Fibroblast of lung (primary cell): ENCODE data around the gene YEATS4. TPM values are rescaled to one million over a fixed set of nuclear protein-coding genes. Genes with fewer than 3 reads are reported as not detected.

Experiments
- DNase-seq, 2 donors: peaks; one replicate each; pipeline versions ENCODE4 v3.0.0 to v3.0.0-alpha.2; 2010; ENCODE audit warnings: low read depth in 2 of 2
- H2AFZ ChIP-seq: 2 replicates; pipeline ENCODE4 v1.5.1; 2012; ENCODE audit warnings: low read length, control low read depth, inconsistent platforms
- H3K27ac ChIP-seq: 2 replicates; pipeline ENCODE4 v1.5.1; 2011; ENCODE audit warnings: low read length, control low read depth; ENCODE audit not compliant: insufficient read depth
- H3K27me3 ChIP-seq: 2 replicates; pipeline ENCODE4 v1.5.1; 2011; ENCODE audit warnings: mild to moderate bottlenecking, low read length; ENCODE audit not compliant: control insufficient read depth, insufficient read depth
- H3K36me3 ChIP-seq: 2 replicates; pipeline ENCODE4 v1.5.1; 2011; ENCODE audit warnings: low read length; ENCODE audit not compliant: control insufficient read depth, insufficient read depth
- H3K4me1 ChIP-seq: 2 replicates; pipeline ENCODE4 v1.5.1; 2011; ENCODE audit warnings: low read length; ENCODE audit not compliant: control insufficient read depth, insufficient read depth; ENCODE audit errors: extremely low read depth
- H3K4me2 ChIP-seq: 2 replicates; pipeline ENCODE4 v1.5.1; 2011; ENCODE audit warnings: low read length, control low read depth; ENCODE audit not compliant: insufficient read depth; ENCODE audit errors: extremely low read depth
- H3K4me3 ChIP-seq, 4 experiments: fragments of 200-600 bp in 1 of 4; sonication (generic) in 1 of 4; replicated peaks in 1 of 4; 2 replicates each; pipeline ENCODE4 v1.5.1; 2011 to 2016; ENCODE audit warnings: low read length in 4 of 4, low read depth in 3 of 4, mild to moderate bottlenecking in 3 of 4, control low read depth in 2 of 4, inconsistent platforms in 1 of 4, mixed read lengths in 1 of 4; ENCODE audit not compliant: insufficient read depth in 1 of 4; ENCODE audit errors: control extremely low read depth in 1 of 4
- H3K79me2 ChIP-seq: 2 replicates; pipeline ENCODE4 v1.5.1; 2012; ENCODE audit warnings: mild to moderate bottlenecking, low read length, inconsistent platforms; ENCODE audit not compliant: control insufficient read depth, insufficient read depth
- H3K9ac ChIP-seq: 2 replicates; pipeline ENCODE4 v1.5.1; 2011; ENCODE audit warnings: mild to moderate bottlenecking, low read length, control low read depth; ENCODE audit not compliant: insufficient read depth
- H3K9me3 ChIP-seq: 2 replicates; pipeline ENCODE4 v1.5.1; 2012; ENCODE audit warnings: low read depth, low read length; ENCODE audit not compliant: control insufficient read depth, insufficient read depth
- H4K20me1 ChIP-seq: 2 replicates; pipeline ENCODE4 v1.5.1; 2011; ENCODE audit warnings: low read length; ENCODE audit not compliant: control insufficient read depth, insufficient read depth; ENCODE audit errors: extremely low read depth
- CTCF ChIP-seq, 2 donors: IDR thresholded peaks in 1 of 2; conservative IDR thresholded peaks in 1 of 2; 1 replicate in 1 of 2; 2 replicates in 1 of 2; pipeline ENCODE4 v1.5.1; 2011 to 2012; ENCODE audit warnings: low read length in 2 of 2, control low read depth in 1 of 2, inconsistent platforms in 1 of 2, low read depth in 1 of 2, mild to moderate bottlenecking in 1 of 2
- EZH2 ChIP-seq: IDR thresholded peaks from 2 replicates; pipeline ENCODE4 v1.5.1; 2012; ENCODE audit warnings: low read length, control low read depth, mild to moderate bottlenecking; ENCODE audit errors: missing control alignments
- polyA plus RNA-seq, 2 donors: library from polyadenylated mRNA; depleted of rRNA in 1 of 2; stranded (reverse) in 1 of 2; unstranded in 1 of 2; fragments of >200 nt; gene quantifications; 2 replicates each; pipeline ENCODE4 v1.2.1, GENCODE V29; 2011 to 2012; ENCODE audit warnings: missing spikeins in 1 of 2
- total RNA-seq: library from RNA; depleted of rRNA; stranded (reverse); fragments of >200 nt; gene quantifications from 2 replicates; pipeline ENCODE4 v1.2.1, GENCODE V29; 2014

The YEATS4 gene
- total and polyA plus RNA-seq, 2 donors (not counting 1 experiment from before 2014, with no cell fraction given) = 14.1 to 16.3 TPM

GRCh38 chr12:69318225-69318624 lies 41.3 kb upstream of the YEATS4 start:
- Histone ChIP-seq H3K79me2 (no peaks in the 10 kb centered on the region), H3K9ac (no peak overlapping the region), H3K4me2 (no peak overlapping the region), H3K27me3 (no peaks in the 10 kb centered on the region), H3K36me3 (no peaks in the 10 kb centered on the region), H3K4me1 (no peaks in the 10 kb centered on the region), H3K27ac (no peak overlapping the region), H3K4me3 (no peak overlapping the region), H2AFZ (no peak overlapping the region), H4K20me1 (no peaks in the 10 kb centered on the region), H3K9me3 (no peaks in the 10 kb centered on the region)
- no peak for DNase-seq
- no peak for TF ChIP-seq CTCF (conservative IDR thresholded peaks at IDR 0.05 in 1 of 2, IDR thresholded peaks at IDR 0.05 in 1 of 2; ENCODE audit: low read depth in 1 of 2, low read length in 2 of 2)
- TF ChIP-seq EZH2 = no peak

GRCh38 chr12:69321351-69321750 lies 38.2 kb upstream of the YEATS4 start:
- no peak overlapping the region for H3K9ac ChIP-seq
- H2AFZ ChIP-seq = no peak overlapping the region
- TF ChIP-seq CTCF (conservative IDR thresholded peaks at IDR 0.05 in 1 of 2, IDR thresholded peaks at IDR 0.05 in 1 of 2; ENCODE audit: low read depth in 1 of 2, low read length in 2 of 2) = no peak
- TF ChIP-seq EZH2 = no peak

GRCh38 chr12:69324797-69325466 lies 34.6 kb upstream of the YEATS4 start:
- H2AFZ ChIP-seq = no peak overlapping the region
- H3K9me3 ChIP-seq = no peaks in the 10 kb centered on the region
- no peak overlapping the region for H3K4me2 ChIP-seq

More at GRCh38 chr12:69321351-69321750, 38.2 kb upstream of the YEATS4 start:
- H3K27ac ChIP-seq = no peak overlapping the region
- peaks cover 4% of the 10 kb centered on the region for H3K27me3 ChIP-seq
- H3K4me3 ChIP-seq = no peak overlapping the region
- H3K4me1 ChIP-seq = no peaks in the 10 kb centered on the region
- H3K79me2 ChIP-seq = no peaks in the 10 kb centered on the region
- no peak for DNase-seq
- H4K20me1 ChIP-seq = no peaks in the 10 kb centered on the region
- H3K36me3 ChIP-seq = no peaks in the 10 kb centered on the region
- H3K4me2 ChIP-seq = no peak overlapping the region
- no peaks in the 10 kb centered on the region for H3K9me3 ChIP-seq

More at GRCh38 chr12:69324797-69325466, 34.6 kb upstream of the YEATS4 start:
- Histone ChIP-seq H3K27me3 (peaks cover 16% of the 10 kb centered on the region), H3K79me2 (no peaks in the 10 kb centered on the region), H3K27ac (no peak overlapping the region), H3K36me3 (no peaks in the 10 kb centered on the region), H3K9ac (no peak overlapping the region), H3K4me3 (no peak overlapping the region), H3K4me1 (no peaks in the 10 kb centered on the region), H4K20me1 (no peaks in the 10 kb centered on the region)
- DNase-seq = no peak
- TF ChIP-seq CTCF (conservative IDR thresholded peaks at IDR 0.05 in 1 of 2, IDR thresholded peaks at IDR 0.05 in 1 of 2; ENCODE audit: low read depth in 1 of 2, low read length in 2 of 2) (no peak), EZH2 (no peak)
